HepG2 (cell line): ENCODE results near the gene TRIM8. TPM values are rescaled to one million over a fixed set of nuclear protein-coding genes. Genes with fewer than 3 reads are reported as not detected.

Source experiments
- ATAC-seq: fragments of 200-7000 bp; cut with Tn5 transposase; 3 replicates; pipeline ENCODE4 v1.9.1; 2020; ENCODE audit warnings: mild to moderate bottlenecking, moderate library complexity
- BruUV-seq: library from RNA; stranded (reverse); fragments of 400-500 nt; replicated peaks from 2 replicates; lab custom pipeline; 2021; lab: Mats Ljungman, UMichigan
- CTCF ChIA-PET: fragments of 300-600 bp; formaldehyde crosslinking; extraction: SDS; loops from one replicate; lab custom pipeline; 2021; ENCODE audit warnings: low total read pairs, inconsistent platforms, low intra/inter-chr PET ratio; lab: Yijun Ruan, JAX
- POLR2A ChIA-PET: fragments of 350-600 bp; sonication (Branson Sonifier 250); formaldehyde crosslinking; loops from one replicate; lab custom pipeline; 2020; ENCODE audit warnings: antibody characterized with exemption, inconsistent platforms; lab: Yijun Ruan, JAX
- DNase-seq: peaks from one replicate; pipeline ENCODE4 v3.0.0-alpha.2; 2015; ENCODE audit warnings: low spot score
- FAIRE-seq: peaks from 3 replicates; lab custom pipeline; 2011; peaks lifted over from hg19 to GRCh38; lab: Jason Lieb, UNC
- H2AFZ ChIP-seq: one replicate; pipeline ENCODE4 v1.6.1; 2011; ENCODE audit warnings: low read length, inconsistent platforms
- H3K27ac ChIP-seq: fragments of 300-600 bp; 3 replicates; pipeline ENCODE4 v1.8.0; 2011; ENCODE audit warnings: mixed run types, mild to moderate bottlenecking, mixed read lengths, low read length, inconsistent platforms; ENCODE audit not compliant: insufficient read depth; ENCODE audit errors: extremely low read length
- H3K27me3 ChIP-seq, 2 experiments: fragments of 200-600 bp in 1 of 2; 2 replicates in 1 of 2; 3 replicates in 1 of 2; pipeline versions ENCODE4 v1.6.0 to v1.8.0; 2011; ENCODE audit warnings: low read length in 2 of 2, mild to moderate bottlenecking in 2 of 2, moderate library complexity in 2 of 2, inconsistent platforms in 1 of 2; ENCODE audit not compliant: insufficient read depth in 2 of 2, control insufficient read depth in 1 of 2
- H3K36me3 ChIP-seq, 2 experiments: fragments of 200-600 bp in 1 of 2; replicated peaks in 1 of 2; 2 replicates in 1 of 2; 3 replicates in 1 of 2; pipeline versions ENCODE4 v1.5.1 to v1.8.0; 2011; ENCODE audit warnings: low read length in 2 of 2, inconsistent platforms in 1 of 2; ENCODE audit not compliant: insufficient read depth in 2 of 2, control insufficient read depth in 1 of 2
- H3K4me1 ChIP-seq: 2 replicates; pipeline ENCODE4 v1.5.1; 2012; ENCODE audit warnings: low read length, inconsistent platforms; ENCODE audit not compliant: insufficient read depth
- H3K4me2 ChIP-seq: 2 replicates; pipeline ENCODE4 v1.6.0; 2011; ENCODE audit warnings: low read depth, low read length, inconsistent platforms
- H3K4me3 ChIP-seq, 3 experiments: fragments of 200-600 bp in 1 of 3; sonication (generic), shearing (Covaris generic) in 1 of 3; replicated peaks in 1 of 3; 2 replicates each; pipeline ENCODE4 v1.5.1; 2011 to 2016; ENCODE audit warnings: low read length in 3 of 3, inconsistent platforms in 2 of 3, low read depth in 2 of 3, mild to moderate bottlenecking in 2 of 3, control low read depth in 1 of 3, mixed read lengths in 1 of 3; ENCODE audit not compliant: insufficient read depth in 1 of 3
- H3K79me2 ChIP-seq: one replicate; pipeline ENCODE4 v1.6.1; 2011; ENCODE audit warnings: low read length, inconsistent platforms; ENCODE audit not compliant: insufficient read depth
- H3K9ac ChIP-seq: 2 replicates; pipeline ENCODE4 v1.6.0; 2011; ENCODE audit warnings: mild to moderate bottlenecking, low read depth, low read length, inconsistent platforms; ENCODE audit not compliant: insufficient read depth
- H3K9me3 ChIP-seq: 2 replicates; pipeline ENCODE4 v1.5.1; 2012; ENCODE audit warnings: mild to moderate bottlenecking, low read length
- H4K20me1 ChIP-seq: 2 replicates; pipeline ENCODE4 v1.6.0; 2011; ENCODE audit warnings: inconsistent platforms, mild to moderate bottlenecking, low read length, moderate library complexity; ENCODE audit not compliant: insufficient read depth
- ADNP ChIP-seq: sonication (generic); formaldehyde crosslinking; IDR thresholded peaks from 2 replicates; pipeline ENCODE4 v1.4.0; 2020; ENCODE audit warnings: missing genetic modification reagents
- ARHGAP35 ChIP-seq: sonication (generic); formaldehyde crosslinking; IDR thresholded peaks from 2 replicates; pipeline ENCODE4 v1.9.0; 2022; ENCODE audit warnings: mild to moderate bottlenecking, inconsistent platforms, moderate library complexity, missing genetic modification reagents, borderline replicate concordance
- BHLHE40 ChIP-seq: IDR thresholded peaks from 2 replicates; pipeline ENCODE4 v1.6.1; 2011; ENCODE audit warnings: low read length, improper control_type of control experiment
- BRCA1 ChIP-seq: sonication (generic); formaldehyde crosslinking; IDR thresholded peaks from 2 replicates; pipeline ENCODE4 v1.4.0; 2020; ENCODE audit warnings: missing genetic modification reagents
- ETV5 ChIP-seq: IDR thresholded peaks from 2 replicates; pipeline ENCODE4 v1.6.1; 2018; ENCODE audit warnings: missing biosample characterization, missing genetic modification reagents, inconsistent platforms, borderline replicate concordance
- GATAD1 ChIP-seq: IDR thresholded peaks from 2 replicates; pipeline ENCODE4 v1.6.1; 2016; ENCODE audit warnings: missing genetic modification reagents, missing compliant biosample characterization
- NFE2L2 ChIP-seq: fragments of 150-350 bp; IDR thresholded peaks from 2 replicates; pipeline ENCODE4 v1.6.1; 2014; ENCODE audit warnings: low read length
- NR2F1 ChIP-seq, 2 experiments: fragments of 450-650 bp in 1 of 2; formaldehyde crosslinking in 1 of 2; IDR thresholded peaks; 2 replicates each; pipeline versions ENCODE4 v1.5.0 to v1.6.1; 2016 to 2020; ENCODE audit warnings: mild to moderate bottlenecking in 1 of 2, missing compliant biosample characterization in 1 of 2, missing genetic modification reagents in 1 of 2, moderate library complexity in 1 of 2
- PHF20 ChIP-seq: sonication (generic); formaldehyde crosslinking; IDR thresholded peaks from 2 replicates; pipeline ENCODE4 v1.5.0; 2020; ENCODE audit warnings: mild to moderate bottlenecking, missing genetic modification reagents
- ZBTB21 ChIP-seq: sonication (generic); formaldehyde crosslinking; IDR thresholded peaks from 2 replicates; pipeline ENCODE4 v1.4.0; 2020; ENCODE audit warnings: missing genetic modification reagents
- ZBTB3 ChIP-seq: sonication (generic); formaldehyde crosslinking; IDR thresholded peaks from 2 replicates; pipeline ENCODE4 v1.4.0; 2020; ENCODE audit warnings: low read depth, mild to moderate bottlenecking, moderate library complexity, missing genetic modification reagents, borderline replicate concordance
- ZBTB7B ChIP-seq: sonication (generic); formaldehyde crosslinking; IDR thresholded peaks from 2 replicates; pipeline ENCODE4 v1.4.0; 2020; ENCODE audit warnings: missing genetic modification reagents
- ZFX ChIP-seq: sonication (generic); formaldehyde crosslinking; IDR thresholded peaks from 2 replicates; pipeline ENCODE4 v1.4.0; 2020; ENCODE audit warnings: mild to moderate bottlenecking, low read depth, missing genetic modification reagents, moderate library complexity
- ZNF280B ChIP-seq: sonication (generic); formaldehyde crosslinking; IDR thresholded peaks from 2 replicates; pipeline ENCODE4 v1.5.0; 2020; ENCODE audit warnings: missing genetic modification reagents, mild to moderate bottlenecking, borderline replicate concordance
- ZNF33A ChIP-seq: sonication (generic); formaldehyde crosslinking; IDR thresholded peaks from 2 replicates; pipeline ENCODE4 v1.5.1; 2020; ENCODE audit warnings: missing genetic modification reagents, mild to moderate bottlenecking, moderate library complexity, borderline replicate concordance
- ZNF446 ChIP-seq: sonication (generic); formaldehyde crosslinking; IDR thresholded peaks from 2 replicates; pipeline ENCODE4 v1.5.0; 2020; ENCODE audit warnings: mild to moderate bottlenecking, missing genetic modification reagents
- ZNF451 ChIP-seq: sonication (generic); formaldehyde crosslinking; IDR thresholded peaks from 2 replicates; pipeline ENCODE4 v1.5.0; 2020; ENCODE audit warnings: mild to moderate bottlenecking, missing genetic modification reagents
- ZNF569 ChIP-seq: sonication (generic); formaldehyde crosslinking; IDR thresholded peaks from 2 replicates; pipeline ENCODE4 v1.5.0; 2020; ENCODE audit warnings: mild to moderate bottlenecking, missing genetic modification reagents, moderate library complexity, borderline replicate concordance
- ZNF619 ChIP-seq: sonication (generic); formaldehyde crosslinking; IDR thresholded peaks from 2 replicates; pipeline ENCODE4 v1.4.0; 2020; ENCODE audit warnings: mild to moderate bottlenecking, missing genetic modification reagents
- ZNF777 ChIP-seq: sonication (generic); formaldehyde crosslinking; IDR thresholded peaks from 2 replicates; pipeline ENCODE4 v1.4.0; 2020; ENCODE audit warnings: missing genetic modification reagents
- WGBS: methylation state at CpG from one replicate; pipeline ENCODE4 v1.1.6; 2017; ENCODE audit warnings: low lambda C conversion rate; 5-methylcytosine and 5-hydroxymethylcytosine counted together
- in situ Hi-C: cut with HindIII; loops from 2 replicates; pipeline ENCODE4 v1.10.0; 2017; ENCODE audit warnings: low pct_unique_long_range_greater_than_20kb; ENCODE audit not compliant: extremely low pct_ligation_motif_present
- intact Hi-C: fragments of 100-400 bp; cut with micrococcal nuclease; formaldehyde crosslinking; loops from one replicate; pipeline ENCODE4 v1.10.0; 2022; ENCODE audit not compliant: unreplicated experiment
- polyA plus RNA-seq, 8 experiments: library from polyadenylated mRNA; depleted of rRNA in 3 of 8; stranded (reverse) in 7 of 8; unstranded in 1 of 8; fragments of >200 nt; fragmentation: Illumina TruSeq in 4 of 8; extraction: Trizol in 4 of 8; gene quantifications; 2 replicates each; pipeline versions ENCODE4 v1.2.1 to v1.2.3, GENCODE V29; 2011 to 2016; ENCODE audit warnings: low read depth in 4 of 8, missing spikeins in 1 of 8, mixed read lengths in 1 of 8; ENCODE audit not compliant: insufficient read depth in 1 of 8
- total RNA-seq, 5 experiments: library from RNA; depleted of rRNA; stranded (reverse); fragments of >200 nt; fragmentation: Illumina TruSeq; extraction: Trizol; gene quantifications; 2 replicates each; pipeline ENCODE4 v1.2.3, GENCODE V29; 2016; ENCODE audit warnings: low read depth in 1 of 5
- TF ChIP-seq, protein P1 (sequence below): sonication (generic); formaldehyde crosslinking; IDR thresholded peaks from 2 replicates; pipeline ENCODE4 v1.4.0; 2020; ENCODE audit warnings: missing genetic modification reagents, borderline replicate concordance

The TRIM8 gene
- total and polyA plus RNA-seq, 2 of the 13 experiments (the other 11 are each of a cell fraction or from before 2014, with no cell fraction given) = 38.9 to 66.5 TPM

DNA sequence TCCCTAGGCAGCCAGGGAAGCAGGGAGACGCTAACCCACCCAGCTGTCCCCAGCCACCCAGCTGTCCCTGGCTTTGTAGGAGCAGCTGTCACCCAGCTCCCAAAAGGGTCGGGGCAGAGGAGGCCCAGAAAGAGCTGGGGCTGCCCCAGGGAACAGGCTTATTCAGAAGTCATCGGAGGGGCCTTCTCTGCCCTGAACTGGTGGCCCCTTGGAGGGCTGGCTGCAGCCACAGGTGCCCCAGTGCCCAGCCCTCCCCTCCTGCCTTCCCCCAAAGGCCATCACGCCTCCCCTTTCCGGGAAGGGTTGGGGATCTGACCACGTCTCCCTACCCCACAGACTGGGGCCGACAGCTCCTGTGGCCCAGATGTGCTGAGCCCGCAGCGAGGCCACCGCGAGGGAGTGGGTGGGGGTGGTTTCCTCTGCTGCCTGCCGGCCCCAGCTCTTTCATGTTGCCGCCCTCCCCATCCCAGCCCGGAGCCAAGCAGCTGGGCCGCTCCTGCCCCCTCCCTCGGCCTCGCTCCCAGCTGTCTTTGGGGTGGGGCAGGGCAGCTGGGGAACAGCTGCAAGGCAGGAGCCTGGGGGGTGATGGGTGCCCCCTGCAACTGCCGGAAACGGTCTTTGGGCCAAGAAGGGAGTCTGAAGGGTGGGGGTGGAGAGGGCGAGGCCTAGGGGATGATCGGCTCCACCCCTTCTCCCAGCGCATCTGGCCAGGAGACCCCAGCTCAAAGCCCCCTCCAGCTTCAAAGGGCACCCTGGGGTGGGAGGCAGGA, 16.8 kb downstream of the TRIM8 start:
- Histone ChIP-seq H4K20me1 (peaks cover 6% of the 10 kb centered on the region; the same call in 1 of the 2 replicates), H3K9me3 (no peaks in the 10 kb centered on the region), H3K9ac (peak overlapping the region; percentile 45; the same call in 1 of the 2 replicates), H3K4me1 (peaks cover 77% of the 10 kb centered on the region), H3K27me3 (no peaks in the 10 kb centered on the region), H3K27ac (no peak overlapping the region), H2AFZ (no peak overlapping the region), H3K36me3 (peaks cover 5 to 12% of the 10 kb centered on the region in 2 experiments; a peak in 4 of 5 replicates), H3K4me2 (peak overlapping the region; percentile 76), H3K79me2 (no peaks in the 10 kb centered on the region), H3K4me3 (peak overlapping the region; percentile 11 to 63 (median 45); a peak in 5 of 6 replicates)
- FAIRE-seq (peak; percentile 42), ATAC-seq (peak; percentile 79), DNase-seq (peak; percentile 72)
- in situ Hi-C loops (no loop called here), intact Hi-C loops (no loop called here)
- ChIA-PET CTCF (no interaction called here), POLR2A (interaction anchor here (0.6 to 4.6 kb wide), 18 partner anchors 9 to 210 kb away, joined by 3 to 86 read pairs (median 4); partner anchors contain the start of genes ACTR1A, ARL3, C10orf95 and SFXN2)
- 0% methylated on average over 4 of the region's 22 CpGs for WGBS
- BruUV-seq = no TSS peak
- TF ChIP-seq ZNF446 (no peak), ZFX (CRISPR knock-in tag) (peak; percentile 65), ZNF33A (no peak), NFE2L2 (no peak), ZBTB7B (CRISPR knock-in tag) (peak; percentile 77; the same call in 1 of the 2 replicates), ZNF777 (CRISPR knock-in tag) (no peak), ZNF451 (CRISPR knock-in tag) (no peak), BRCA1 (CRISPR knock-in tag) (no peak), ZNF280B (CRISPR knock-in tag) (no peak), ZBTB21 (no peak), ARHGAP35 (CRISPR knock-in tag) (no peak), NR2F1 (CRISPR knock-in tag; IDR thresholded peaks at IDR 0.05) (no peak), BHLHE40 (no peak), ZBTB3 (CRISPR knock-in tag) (0 out of 2 replicates have a peak, but pooled peaks have one; percentile 47), ADNP (CRISPR knock-in tag) (no peak), PHF20 (no peak), GATAD1 (CRISPR knock-in tag) (no peak), ETV5 (CRISPR knock-in tag) (peak; percentile 34; the same call in 1 of the 2 replicates), ZNF619 (CRISPR knock-in tag) (no peak), ZNF569 (CRISPR knock-in tag) (no peak)
- TF ChIP-seq, protein P1, sequence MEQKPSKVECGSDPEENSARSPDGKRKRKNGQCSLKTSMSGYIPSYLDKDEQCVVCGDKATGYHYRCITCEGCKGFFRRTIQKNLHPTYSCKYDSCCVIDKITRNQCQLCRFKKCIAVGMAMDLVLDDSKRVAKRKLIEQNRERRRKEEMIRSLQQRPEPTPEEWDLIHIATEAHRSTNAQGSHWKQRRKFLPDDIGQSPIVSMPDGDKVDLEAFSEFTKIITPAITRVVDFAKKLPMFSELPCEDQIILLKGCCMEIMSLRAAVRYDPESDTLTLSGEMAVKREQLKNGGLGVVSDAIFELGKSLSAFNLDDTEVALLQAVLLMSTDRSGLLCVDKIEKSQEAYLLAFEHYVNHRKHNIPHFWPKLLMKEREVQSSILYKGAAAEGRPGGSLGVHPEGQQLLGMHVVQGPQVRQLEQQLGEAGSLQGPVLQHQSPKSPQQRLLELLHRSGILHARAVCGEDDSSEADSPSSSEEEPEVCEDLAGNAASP = peak; percentile 30; the same call in 1 of the 2 replicates
